ENCODE data around the gene CCDC97.
A peak's percentile ranks its signal among the peaks of the same experiment; 100 is the strongest.

The CCDC97 gene

GRCh38 chr19:41320568-41320967, 10.6 kb downstream of the CCDC97 start:
- ATAC-seq: no peak

DNA sequence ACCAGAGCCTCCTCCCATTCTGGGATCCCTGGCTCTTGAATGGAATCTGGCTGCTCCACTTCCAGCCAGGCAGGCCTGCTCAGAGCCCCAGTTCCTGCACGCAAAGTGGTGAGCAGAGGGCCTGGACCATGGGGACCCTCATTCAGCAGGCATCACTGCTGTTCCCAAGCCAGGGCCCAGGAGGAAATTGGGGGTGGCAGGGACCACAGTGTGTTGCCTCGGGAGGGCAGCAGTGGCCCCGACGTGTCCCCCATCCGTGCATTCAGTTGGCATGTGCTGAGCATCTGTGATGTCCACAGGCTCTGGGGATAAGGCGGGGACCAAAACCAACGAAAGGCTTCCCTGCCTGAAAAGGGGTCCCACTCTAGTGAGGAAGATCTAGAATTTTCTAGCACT, 11.2 kb downstream of the CCDC97 start:
- TF ChIP-seq GLIS3 (CRISPR knock-in tag; IDR thresholded peaks at IDR 0.05) (no peak), BACH2 (CRISPR knock-in tag; IDR thresholded peaks at IDR 0.05; ENCODE audit: borderline replicate concordance) (no peak), CSDC2 (CRISPR knock-in tag; IDR thresholded peaks at IDR 0.05) (no peak)
- ATAC-seq: no peak

More at GRCh38 chr19:41320568-41320967, 10.6 kb downstream of the CCDC97 start:
- TF ChIP-seq ZNF70 (CRISPR knock-in tag; IDR thresholded peaks at IDR 0.05) (no peak), ZNF8 (CRISPR knock-in tag; IDR thresholded peaks at IDR 0.05) (no peak), ISL1 (CRISPR knock-in tag; IDR thresholded peaks at IDR 0.05) (no peak), ZNF565 (CRISPR knock-in tag; conservative IDR thresholded peaks at IDR 0.05; ENCODE audit: low read depth) (no peak), OSR1 (CRISPR knock-in tag; IDR thresholded peaks at IDR 0.05) (no peak), BACH2 (CRISPR knock-in tag; IDR thresholded peaks at IDR 0.05; ENCODE audit: borderline replicate concordance) (no peak), RARB (CRISPR knock-in tag; IDR thresholded peaks at IDR 0.05) (no peak), POU6F1 (CRISPR knock-in tag; IDR thresholded peaks at IDR 0.05; ENCODE audit: borderline replicate concordance, low read depth) (no peak), ZC3H10 (CRISPR knock-in tag; IDR thresholded peaks at IDR 0.05) (no peak), TOX (CRISPR knock-in tag; IDR thresholded peaks at IDR 0.05; ENCODE audit: borderline replicate concordance) (no peak), SNAI2 (CRISPR knock-in tag; IDR thresholded peaks at IDR 0.05) (no peak), ESRRG (CRISPR knock-in tag; IDR thresholded peaks at IDR 0.05) (no peak), PATZ1 (CRISPR knock-in tag; IDR thresholded peaks at IDR 0.05; ENCODE audit: borderline replicate concordance) (no peak), GLIS3 (CRISPR knock-in tag; IDR thresholded peaks at IDR 0.05) (no peak)
- TF ChIP-seq, protein P1, sequence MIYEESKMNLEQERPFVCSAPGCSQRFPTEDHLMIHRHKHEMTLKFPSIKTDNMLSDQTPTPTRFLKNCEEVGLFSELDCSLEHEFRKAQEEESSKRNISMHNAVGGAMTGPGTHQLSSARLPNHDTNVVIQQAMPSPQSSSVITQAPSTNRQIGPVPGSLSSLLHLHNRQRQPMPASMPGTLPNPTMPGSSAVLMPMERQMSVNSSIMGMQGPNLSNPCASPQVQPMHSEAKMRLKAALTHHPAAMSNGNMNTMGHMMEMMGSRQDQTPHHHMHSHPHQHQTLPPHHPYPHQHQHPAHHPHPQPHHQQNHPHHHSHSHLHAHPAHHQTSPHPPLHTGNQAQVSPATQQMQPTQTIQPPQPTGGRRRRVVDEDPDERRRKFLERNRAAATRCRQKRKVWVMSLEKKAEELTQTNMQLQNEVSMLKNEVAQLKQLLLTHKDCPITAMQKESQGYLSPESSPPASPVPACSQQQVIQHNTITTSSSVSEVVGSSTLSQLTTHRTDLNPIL (CRISPR knock-in tag; IDR thresholded peaks at IDR 0.05; ENCODE audit: low read depth): no peak
- TF ChIP-seq, protein P2, sequence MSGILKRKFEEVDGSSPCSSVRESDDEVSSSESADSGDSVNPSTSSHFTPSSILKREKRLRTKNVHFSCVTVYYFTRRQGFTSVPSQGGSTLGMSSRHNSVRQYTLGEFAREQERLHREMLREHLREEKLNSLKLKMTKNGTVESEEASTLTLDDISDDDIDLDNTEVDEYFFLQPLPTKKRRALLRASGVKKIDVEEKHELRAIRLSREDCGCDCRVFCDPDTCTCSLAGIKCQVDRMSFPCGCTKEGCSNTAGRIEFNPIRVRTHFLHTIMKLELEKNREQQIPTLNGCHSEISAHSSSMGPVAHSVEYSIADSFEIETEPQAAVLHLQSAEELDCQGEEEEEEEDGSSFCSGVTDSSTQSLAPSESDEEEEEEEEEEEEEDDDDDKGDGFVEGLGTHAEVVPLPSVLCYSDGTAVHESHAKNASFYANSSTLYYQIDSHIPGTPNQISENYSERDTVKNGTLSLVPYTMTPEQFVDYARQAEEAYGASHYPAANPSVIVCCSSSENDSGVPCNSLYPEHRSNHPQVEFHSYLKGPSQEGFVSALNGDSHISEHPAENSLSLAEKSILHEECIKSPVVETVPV (CRISPR knock-in tag; IDR thresholded peaks at IDR 0.05): no peak

DNA sequence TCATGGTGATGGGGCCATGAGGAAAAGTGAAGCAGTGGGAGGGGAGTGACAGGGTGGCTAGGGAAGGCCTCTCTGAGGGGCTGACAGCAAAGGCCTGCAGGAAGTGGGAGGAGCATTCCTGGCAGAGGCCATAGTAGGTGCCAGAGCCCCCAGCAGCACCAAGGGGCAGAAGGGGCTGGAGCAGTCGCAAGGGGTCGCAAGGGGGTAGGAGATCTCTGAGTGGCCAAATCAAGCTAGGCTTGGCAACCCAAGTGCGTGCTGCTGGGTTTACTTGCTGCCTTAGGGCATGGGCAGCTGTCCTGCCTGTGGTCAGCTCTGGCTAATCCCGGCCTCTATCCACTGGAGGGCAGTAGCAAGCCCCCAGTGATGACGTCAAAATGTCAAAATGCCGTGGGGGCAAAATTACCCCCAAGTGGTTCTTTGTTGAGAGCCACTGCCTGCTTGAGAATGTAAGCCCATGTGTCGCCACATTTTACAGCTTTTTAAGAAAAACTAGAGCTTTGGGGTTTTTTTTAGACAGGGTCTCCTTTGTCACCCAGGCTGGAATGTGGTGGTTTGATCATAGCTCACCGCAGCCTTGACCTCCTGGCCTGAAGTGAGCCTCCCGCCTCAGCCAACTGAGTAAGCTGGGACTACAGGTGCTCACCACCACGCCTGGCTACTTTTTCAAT, 11.8 kb downstream of the CCDC97 start:
- TF ChIP-seq SNAI2 (CRISPR knock-in tag; IDR thresholded peaks at IDR 0.05) (no peak), PATZ1 (CRISPR knock-in tag; IDR thresholded peaks at IDR 0.05; ENCODE audit: borderline replicate concordance) (peak; percentile 90; the same call in 1 of the 2 replicates)
- ATAC-seq: peak; percentile 36

- TF ChIP-seq RARB (CRISPR knock-in tag; IDR thresholded peaks at IDR 0.05) (no peak), ZNF70 (CRISPR knock-in tag; IDR thresholded peaks at IDR 0.05) (no peak), ZFP30 (CRISPR knock-in tag; IDR thresholded peaks at IDR 0.05) (no peak), ZNF565 (CRISPR knock-in tag; conservative IDR thresholded peaks at IDR 0.05; ENCODE audit: low read depth) (no peak)
- ATAC-seq: no peak
Observed at GRCh38 chr19:41322451-41322850, 12.5 kb downstream of the CCDC97 start.

All from SK-N-SH treated with all-trans-retinoic acid at 6 μM for 48 hours (cell line).